HepG2 (cell line): ENCODE data around the gene VSIG2. TPM values are rescaled to one million over a fixed set of nuclear protein-coding genes. Genes with fewer than 3 reads are reported as not detected.

Experiments
- ATAC-seq: fragments of 200-7000 bp; cut with Tn5 transposase; 3 replicates; pipeline ENCODE4 v1.9.1; 2020; ENCODE audit warnings: mild to moderate bottlenecking, moderate library complexity
- BruUV-seq: library from RNA; stranded (reverse); fragments of 400-500 nt; replicated peaks from 2 replicates; lab custom pipeline; 2021; lab: Mats Ljungman, UMichigan
- CTCF ChIA-PET: fragments of 300-600 bp; formaldehyde crosslinking; extraction: SDS; loops from one replicate; lab custom pipeline; 2021; ENCODE audit warnings: low total read pairs, inconsistent platforms, low intra/inter-chr PET ratio; lab: Yijun Ruan, JAX
- POLR2A ChIA-PET: fragments of 350-600 bp; sonication (Branson Sonifier 250); formaldehyde crosslinking; loops from one replicate; lab custom pipeline; 2020; ENCODE audit warnings: antibody characterized with exemption, inconsistent platforms; lab: Yijun Ruan, JAX
- DNase-seq: peaks from one replicate; pipeline ENCODE4 v3.0.0-alpha.2; 2015; ENCODE audit warnings: low spot score
- FAIRE-seq: peaks from 3 replicates; lab custom pipeline; 2011; peaks lifted over from hg19 to GRCh38; lab: Jason Lieb, UNC
- H2AFZ ChIP-seq: one replicate; pipeline ENCODE4 v1.6.1; 2011; ENCODE audit warnings: low read length, inconsistent platforms
- H3K27ac ChIP-seq: fragments of 300-600 bp; 3 replicates; pipeline ENCODE4 v1.8.0; 2011; ENCODE audit warnings: mixed run types, mild to moderate bottlenecking, mixed read lengths, low read length, inconsistent platforms; ENCODE audit not compliant: insufficient read depth; ENCODE audit errors: extremely low read length
- H3K27me3 ChIP-seq, 2 experiments: fragments of 200-600 bp in 1 of 2; 2 replicates in 1 of 2; 3 replicates in 1 of 2; pipeline versions ENCODE4 v1.6.0 to v1.8.0; 2011; ENCODE audit warnings: low read length in 2 of 2, mild to moderate bottlenecking in 2 of 2, moderate library complexity in 2 of 2, inconsistent platforms in 1 of 2; ENCODE audit not compliant: insufficient read depth in 2 of 2, control insufficient read depth in 1 of 2
- H3K36me3 ChIP-seq, 2 experiments: fragments of 200-600 bp in 1 of 2; replicated peaks in 1 of 2; 2 replicates in 1 of 2; 3 replicates in 1 of 2; pipeline versions ENCODE4 v1.5.1 to v1.8.0; 2011; ENCODE audit warnings: low read length in 2 of 2, inconsistent platforms in 1 of 2; ENCODE audit not compliant: insufficient read depth in 2 of 2, control insufficient read depth in 1 of 2
- H3K4me1 ChIP-seq: 2 replicates; pipeline ENCODE4 v1.5.1; 2012; ENCODE audit warnings: low read length, inconsistent platforms; ENCODE audit not compliant: insufficient read depth
- H3K4me2 ChIP-seq: 2 replicates; pipeline ENCODE4 v1.6.0; 2011; ENCODE audit warnings: low read depth, low read length, inconsistent platforms
- H3K4me3 ChIP-seq, 3 experiments: fragments of 200-600 bp in 1 of 3; sonication (generic), shearing (Covaris generic) in 1 of 3; replicated peaks in 1 of 3; 2 replicates each; pipeline ENCODE4 v1.5.1; 2011 to 2016; ENCODE audit warnings: low read length in 3 of 3, inconsistent platforms in 2 of 3, low read depth in 2 of 3, mild to moderate bottlenecking in 2 of 3, control low read depth in 1 of 3, mixed read lengths in 1 of 3; ENCODE audit not compliant: insufficient read depth in 1 of 3
- H3K79me2 ChIP-seq: one replicate; pipeline ENCODE4 v1.6.1; 2011; ENCODE audit warnings: low read length, inconsistent platforms; ENCODE audit not compliant: insufficient read depth
- H3K9ac ChIP-seq: 2 replicates; pipeline ENCODE4 v1.6.0; 2011; ENCODE audit warnings: mild to moderate bottlenecking, low read depth, low read length, inconsistent platforms; ENCODE audit not compliant: insufficient read depth
- H3K9me3 ChIP-seq: 2 replicates; pipeline ENCODE4 v1.5.1; 2012; ENCODE audit warnings: mild to moderate bottlenecking, low read length
- H4K20me1 ChIP-seq: 2 replicates; pipeline ENCODE4 v1.6.0; 2011; ENCODE audit warnings: inconsistent platforms, mild to moderate bottlenecking, low read length, moderate library complexity; ENCODE audit not compliant: insufficient read depth
- EP300 ChIP-seq, 3 experiments: sonication (generic) in 1 of 3; formaldehyde crosslinking in 1 of 3; IDR thresholded peaks; 2 replicates each; pipeline versions ENCODE4 v1.5.1 to v1.6.1; 2011 to 2020; ENCODE audit warnings: low read depth in 2 of 3, low read length in 2 of 3, borderline replicate concordance in 1 of 3, improper control_type of control experiment in 1 of 3, mild to moderate bottlenecking in 1 of 3, missing genetic modification reagents in 1 of 3, moderate library complexity in 1 of 3
- HCFC1 ChIP-seq: fragments of 150-350 bp; IDR thresholded peaks from 2 replicates; pipeline ENCODE4 v1.6.1; 2014; ENCODE audit warnings: low read depth, low read length
- RFX5 ChIP-seq: IDR thresholded peaks from 2 replicates; pipeline ENCODE4 v1.6.1; 2011; ENCODE audit warnings: low read depth, low read length, improper control_type of control experiment
- RFXAP ChIP-seq: sonication (generic); formaldehyde crosslinking; IDR thresholded peaks from 2 replicates; pipeline ENCODE4 v1.4.0; 2020; ENCODE audit warnings: missing genetic modification reagents, borderline replicate concordance
- SIN3A ChIP-seq: IDR thresholded peaks from 2 replicates; pipeline ENCODE4 v1.6.1; 2011; ENCODE audit warnings: low read depth, mild to moderate bottlenecking, control low read depth, low read length, borderline replicate concordance
- ZBTB7A ChIP-seq: sonication (generic); formaldehyde crosslinking; IDR thresholded peaks from 2 replicates; pipeline ENCODE4 v1.8.0; 2022; ENCODE audit warnings: mild to moderate bottlenecking, missing genetic modification reagents
- ZNF232 ChIP-seq: sonication (generic); formaldehyde crosslinking; IDR thresholded peaks from 2 replicates; pipeline ENCODE4 v1.4.0; 2020; ENCODE audit warnings: missing genetic modification reagents, borderline replicate concordance
- ZNF326 ChIP-seq: sonication (generic); formaldehyde crosslinking; IDR thresholded peaks from 2 replicates; pipeline ENCODE4 v1.4.0; 2020; ENCODE audit warnings: missing genetic modification reagents, borderline replicate concordance
- ZNF572 ChIP-seq: sonication (generic); formaldehyde crosslinking; IDR thresholded peaks from 2 replicates; pipeline ENCODE4 v1.5.1; 2020; ENCODE audit warnings: mild to moderate bottlenecking, missing genetic modification reagents
- ZNF652 ChIP-seq: IDR thresholded peaks from 2 replicates; pipeline ENCODE4 v1.6.1; 2016; ENCODE audit warnings: low read depth, borderline replicate concordance
- WGBS: methylation state at CpG from one replicate; pipeline ENCODE4 v1.1.6; 2017; ENCODE audit warnings: low lambda C conversion rate; 5-methylcytosine and 5-hydroxymethylcytosine counted together
- in situ Hi-C: cut with HindIII; loops from 2 replicates; pipeline ENCODE4 v1.10.0; 2017; ENCODE audit warnings: low pct_unique_long_range_greater_than_20kb; ENCODE audit not compliant: extremely low pct_ligation_motif_present
- intact Hi-C: fragments of 100-400 bp; cut with micrococcal nuclease; formaldehyde crosslinking; loops from one replicate; pipeline ENCODE4 v1.10.0; 2022; ENCODE audit not compliant: unreplicated experiment
- polyA plus RNA-seq, 8 experiments: library from polyadenylated mRNA; depleted of rRNA in 3 of 8; stranded (reverse) in 7 of 8; unstranded in 1 of 8; fragments of >200 nt; fragmentation: Illumina TruSeq in 4 of 8; extraction: Trizol in 4 of 8; gene quantifications; 2 replicates each; pipeline versions ENCODE4 v1.2.1 to v1.2.3, GENCODE V29; 2011 to 2016; ENCODE audit warnings: low read depth in 4 of 8, missing spikeins in 1 of 8, mixed read lengths in 1 of 8; ENCODE audit not compliant: insufficient read depth in 1 of 8
- total RNA-seq, 5 experiments: library from RNA; depleted of rRNA; stranded (reverse); fragments of >200 nt; fragmentation: Illumina TruSeq; extraction: Trizol; gene quantifications; 2 replicates each; pipeline ENCODE4 v1.2.3, GENCODE V29; 2016; ENCODE audit warnings: low read depth in 1 of 5
- TF ChIP-seq, protein P1 (sequence below): IDR thresholded peaks from 2 replicates; pipeline ENCODE4 v1.6.1; 2016; ENCODE audit warnings: missing compliant biosample characterization, missing genetic modification reagents, borderline replicate concordance
- TF ChIP-seq, protein P2 (sequence below): sonication (generic); formaldehyde crosslinking; IDR thresholded peaks from 2 replicates; pipeline ENCODE4 v1.5.0; 2020; ENCODE audit warnings: mild to moderate bottlenecking, low read depth, missing genetic modification reagents, borderline replicate concordance

The VSIG2 gene
- total and polyA plus RNA-seq, 2 of the 13 experiments (the other 11 are each of a cell fraction or from before 2014, with no cell fraction given), result 0.80 to 2.7 TPM

GRCh38 chr11:124727474-124727873 lies 24.6 kb downstream of the VSIG2 start:
- TF ChIP-seq, protein P1, sequence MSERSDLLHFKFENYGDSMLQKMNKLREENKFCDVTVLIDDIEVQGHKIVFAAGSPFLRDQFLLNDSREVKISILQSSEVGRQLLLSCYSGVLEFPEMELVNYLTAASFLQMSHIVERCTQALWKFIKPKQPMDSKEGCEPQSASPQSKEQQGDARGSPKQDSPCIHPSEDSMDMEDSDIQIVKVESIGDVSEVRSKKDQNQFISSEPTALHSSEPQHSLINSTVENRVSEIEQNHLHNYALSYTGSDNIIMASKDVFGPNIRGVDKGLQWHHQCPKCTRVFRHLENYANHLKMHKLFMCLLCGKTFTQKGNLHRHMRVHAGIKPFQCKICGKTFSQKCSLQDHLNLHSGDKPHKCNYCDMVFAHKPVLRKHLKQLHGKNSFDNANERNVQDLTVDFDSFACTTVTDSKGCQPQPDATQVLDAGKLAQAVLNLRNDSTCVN (CRISPR knock-in tag), result no peak
- TF ChIP-seq ZNF326 (no peak), ZBTB7A (CRISPR knock-in tag) (no peak), ZNF232 (CRISPR knock-in tag) (no peak), ZNF652 (CRISPR knock-in tag) (no peak), HCFC1 (no peak), RFX5 (no peak), ZNF572 (CRISPR knock-in tag) (no peak), SIN3A (no peak), EP300 (IDR thresholded peaks at IDR 0.05; ENCODE audit: low read depth in 2 of 2, low read length in 2 of 2) (no peak), EP300 (CRISPR knock-in tag; IDR thresholded peaks at IDR 0.05; ENCODE audit: borderline replicate concordance) (no peak), RFXAP (CRISPR knock-in tag) (no peak)
- TF ChIP-seq, protein P2, sequence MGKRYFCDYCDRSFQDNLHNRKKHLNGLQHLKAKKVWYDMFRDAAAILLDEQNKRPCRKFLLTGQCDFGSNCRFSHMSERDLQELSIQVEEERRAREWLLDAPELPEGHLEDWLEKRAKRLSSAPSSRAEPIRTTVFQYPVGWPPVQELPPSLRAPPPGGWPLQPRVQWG (CRISPR knock-in tag), result no peak
- TF ChIP-seq, all 625 proteins: peak for 0
- H3K4me2 ChIP-seq, result no peak overlapping the region
- H3K27me3 ChIP-seq, result peaks cover 0 to 9% of the 10 kb centered on the region in 2 experiments; a peak in 2 of 5 replicates
- DNase-seq (no peak), ATAC-seq (no peak), FAIRE-seq (no peak)
- no peak overlapping the region for H3K9ac ChIP-seq
- H2AFZ ChIP-seq, result no peak overlapping the region
- peaks cover 22% of the 10 kb centered on the region for H3K4me1 ChIP-seq
- in situ Hi-C loops (no loop called here), intact Hi-C loops (no loop called here)
- H3K36me3 ChIP-seq, result no peaks in the 10 kb centered on the region
- no peaks in the 10 kb centered on the region for H3K9me3 ChIP-seq
- H3K4me3 ChIP-seq, result no peak overlapping the region
- 38% methylated on average over 4 of the region's 4 CpGs for WGBS
- H4K20me1 ChIP-seq, result no peaks in the 10 kb centered on the region
- H3K27ac ChIP-seq, result no peak overlapping the region
- CTCF ChIA-PET, result no interaction called here
- BruUV-seq, result no TSS peak
- H3K79me2 ChIP-seq, result no peaks in the 10 kb centered on the region
- POLR2A ChIA-PET, result no interaction called here
